Smooth muscle cell (in vitro differentiated cells): Measurements from ENCODE around the gene TSPAN13. TPM values are rescaled to one million over a fixed set of nuclear protein-coding genes. Genes with fewer than 3 reads are reported as not detected.

Source experiments
- DNase-seq: peaks from one replicate; lab custom pipeline; 2025; ENCODE audit not compliant: unreplicated experiment; lab: John Stamatoyannopoulos, UW
- H2AFZ ChIP-seq: fragments of 200-600 bp; sonication (generic); 2 replicates; pipeline ENCODE4 v1.6.0; 2016; ENCODE audit warnings: antibody characterized with exemption, low read depth, mild to moderate bottlenecking
- H3F3A ChIP-seq: fragments of 200-600 bp; sonication (generic); 2 replicates; pipeline ENCODE4 v1.6.0; 2017; ENCODE audit warnings: antibody characterized with exemption, low read depth
- H3K27ac ChIP-seq: fragments of 200-600 bp; sonication (generic); 2 replicates; pipeline ENCODE4 v1.5.1; 2016; ENCODE audit warnings: low read depth, mild to moderate bottlenecking
- H3K27me3 ChIP-seq: fragments of 200-600 bp; sonication (generic); 2 replicates; pipeline ENCODE4 v1.6.1; 2016; ENCODE audit warnings: low read depth, mild to moderate bottlenecking
- H3K36me3 ChIP-seq: fragments of 200-600 bp; sonication (generic); 2 replicates; pipeline ENCODE4 v1.5.1; 2016; ENCODE audit warnings: low read depth
- H3K4me1 ChIP-seq: fragments of 200-600 bp; sonication (generic); 2 replicates; pipeline ENCODE4 v1.5.1; 2016; ENCODE audit warnings: low read depth
- H3K4me2 ChIP-seq: fragments of 200-600 bp; sonication (generic); 2 replicates; pipeline ENCODE4 v1.6.0; 2016; ENCODE audit warnings: mild to moderate bottlenecking
- H3K4me3 ChIP-seq: fragments of 200-600 bp; sonication (generic); 2 replicates; pipeline ENCODE4 v1.5.1; 2016; ENCODE audit warnings: mild to moderate bottlenecking
- H3K79me2 ChIP-seq: fragments of 200-600 bp; sonication (generic); 2 replicates; pipeline ENCODE4 v1.6.0; 2016; ENCODE audit warnings: low read depth, mild to moderate bottlenecking
- H3K9ac ChIP-seq: fragments of 200-600 bp; sonication (generic); 2 replicates; pipeline ENCODE4 v1.6.0; 2016; ENCODE audit warnings: low read depth
- H3K9me3 ChIP-seq: fragments of 200-600 bp; sonication (generic); replicated peaks from 2 replicates; pipeline ENCODE4 v1.5.1; 2016; ENCODE audit warnings: low read depth
- H4K20me1 ChIP-seq: fragments of 200-600 bp; sonication (generic); 2 replicates; pipeline ENCODE4 v1.6.0; 2016; ENCODE audit warnings: low read depth
- CTCF ChIP-seq: fragments of 200-600 bp; sonication (generic); IDR thresholded peaks from 2 replicates; pipeline ENCODE4 v1.5.1; 2017; ENCODE audit warnings: borderline replicate concordance, mild to moderate bottlenecking, antibody characterized with exemption; ENCODE audit not compliant: insufficient read depth, poor library complexity, severe bottlenecking
- WGBS: methylation state at CpG from one replicate; pipeline ENCODE4 v1.1.7; 2016; ENCODE audit warnings: low lambda C conversion rate; 5-methylcytosine and 5-hydroxymethylcytosine counted together
- polyA plus RNA-seq: library from polyadenylated mRNA; unstranded; fragments of >200 nt; fragmentation: Nextera tagmentation; extraction: Ambion mirVana; gene quantifications from 2 replicates; pipeline ENCODE4 v1.2.1, GENCODE V29; 2016
- total RNA-seq: library from RNA; depleted of rRNA; stranded (reverse); fragments of >200 nt; gene quantifications from 2 replicates; pipeline ENCODE4 v1.2.3, GENCODE V29; 2014

TSPAN13 gene
- total and polyA plus RNA-seq, 2 experiments from 2014 or later = 103 to 142 TPM

DNA sequence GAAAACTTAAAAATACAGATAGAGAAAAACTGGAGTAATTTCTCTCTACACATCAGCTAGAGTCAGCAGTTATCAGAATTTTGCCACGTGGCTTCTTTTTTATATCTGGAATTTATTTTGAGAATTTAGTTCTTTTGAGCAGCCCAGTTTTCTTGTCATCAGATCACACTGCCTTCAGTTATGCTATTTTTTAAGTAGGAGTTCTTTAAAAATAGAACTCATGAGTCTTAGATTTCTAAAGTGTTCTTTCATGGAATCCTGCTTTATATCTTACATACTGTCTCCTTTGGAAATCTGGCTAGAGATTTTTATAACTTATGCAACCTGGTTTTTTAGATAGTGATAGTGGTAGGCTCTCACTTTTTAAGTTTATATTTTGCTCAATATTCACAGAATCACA lies 27.0 kb downstream of the TSPAN13 start:
- H4K20me1 ChIP-seq = peaks cover 20% of the 10 kb centered on the region
- H3K4me1 ChIP-seq = no peaks in the 10 kb centered on the region
- H3K4me2 ChIP-seq = no peak overlapping the region
- no peaks in the 10 kb centered on the region for H3F3A ChIP-seq
- no peak overlapping the region for H2AFZ ChIP-seq
- no peak for TF ChIP-seq CTCF
- peaks cover 6% of the 10 kb centered on the region for H3K36me3 ChIP-seq
- no peak overlapping the region for H3K4me3 ChIP-seq
- H3K79me2 ChIP-seq = peaks cover 26% of the 10 kb centered on the region
- H3K9ac ChIP-seq = no peak overlapping the region
- H3K9me3 ChIP-seq = no peaks in the 10 kb centered on the region
- H3K27ac ChIP-seq = no peak overlapping the region
- WGBS = 91% methylated on average over 1 of the region's 1 CpG
- no peaks in the 10 kb centered on the region for H3K27me3 ChIP-seq
- no peak for DNase-seq

GRCh38 chr7:16785321-16785720 lies 31.8 kb downstream of the TSPAN13 start:
- H3F3A ChIP-seq = no peaks in the 10 kb centered on the region
- H3K79me2 ChIP-seq = no peaks in the 10 kb centered on the region
- H3K9me3 ChIP-seq = no peaks in the 10 kb centered on the region
- no peaks in the 10 kb centered on the region for H4K20me1 ChIP-seq
- H3K4me2 ChIP-seq = no peak overlapping the region
- H2AFZ ChIP-seq = no peak overlapping the region
- no peak overlapping the region for H3K27ac ChIP-seq
- 89% methylated on average over 1 of the region's 1 CpG for WGBS
- no peaks in the 10 kb centered on the region for H3K4me1 ChIP-seq
- H3K4me3 ChIP-seq = no peak overlapping the region
- H3K36me3 ChIP-seq = peaks cover 9% of the 10 kb centered on the region
- TF ChIP-seq CTCF = no peak
- H3K9ac ChIP-seq = no peak overlapping the region
- DNase-seq = no peak
- H3K27me3 ChIP-seq = no peaks in the 10 kb centered on the region

GRCh38 chr7:16785846-16786245 lies 32.3 kb downstream of the TSPAN13 start:
- TF ChIP-seq CTCF = no peak
- 43% methylated on average over 2 of the region's 2 CpGs for WGBS
- no peak overlapping the region for H3K4me3 ChIP-seq
- H3K9ac ChIP-seq = no peak overlapping the region
- H3K4me1 ChIP-seq = no peaks in the 10 kb centered on the region
- H3K36me3 ChIP-seq = peaks cover 7% of the 10 kb centered on the region
- H3K9me3 ChIP-seq = no peaks in the 10 kb centered on the region
- no peak overlapping the region for H2AFZ ChIP-seq
- DNase-seq = no peak
- H4K20me1 ChIP-seq = no peaks in the 10 kb centered on the region
- H3K79me2 ChIP-seq = no peaks in the 10 kb centered on the region
- H3K27me3 ChIP-seq = no peaks in the 10 kb centered on the region
- no peak overlapping the region for H3K4me2 ChIP-seq
- H3F3A ChIP-seq = no peaks in the 10 kb centered on the region
- no peak overlapping the region for H3K27ac ChIP-seq

- Histone ChIP-seq H3K79me2 (no peaks in the 10 kb centered on the region), H3K4me2 (no peak overlapping the region), H4K20me1 (no peaks in the 10 kb centered on the region), H2AFZ (no peak overlapping the region), H3K9me3 (no peaks in the 10 kb centered on the region), H3F3A (no peaks in the 10 kb centered on the region), H3K4me1 (no peaks in the 10 kb centered on the region), H3K9ac (no peak overlapping the region), H3K36me3 (peaks cover 6% of the 10 kb centered on the region), H3K4me3 (no peak overlapping the region), H3K27ac (no peak overlapping the region), H3K27me3 (no peaks in the 10 kb centered on the region)
- WGBS = 68% methylated on average over 4 of the region's 4 CpGs
- DNase-seq = no peak
- TF ChIP-seq CTCF = no peak
Observed at GRCh38 chr7:16786257-16786656, 32.7 kb downstream of the TSPAN13 start.
